ENCODE data around the gene AGXT. TPM values are rescaled to one million over a fixed set of nuclear protein-coding genes. Genes with fewer than 3 reads are reported as not detected.

The AGXT gene
- total RNA-seq, 1 donor from 2014 or later = not detected

GRCh38 chr2:240905176-240905781 lies 36.7 kb downstream of the AGXT start:
- intact Hi-C loops (cut with DNase I) = no loop called here
- DNase-seq = peak; percentile 34
- no peak for ATAC-seq (ENCODE audit: poor library complexity)

GRCh38 chr2:240906141-240906910 lies 37.7 kb downstream of the AGXT start, which contains the start of gene CROCC2:
CROCC2 (plus strand) TSS chr2:240906336; CDS start chr2:240906514, 178 bp downstream.
- peak; percentile 33 for DNase-seq
- no peak for ATAC-seq (ENCODE audit: poor library complexity)

GRCh38 chr2:240906911-240907590 lies 38.4 kb downstream of the AGXT start:
- no peak for ATAC-seq (ENCODE audit: poor library complexity)
- intact Hi-C loops (cut with DNase I) = no loop called here
- peak; percentile 31 for DNase-seq

More at GRCh38 chr2:240906141-240906910, 37.7 kb downstream of the AGXT start, which contains the start of gene CROCC2:
- intact Hi-C loops (cut with DNase I) = no loop called here

- intact Hi-C loops (cut with DNase I) = no loop called here
- ATAC-seq (ENCODE audit: poor library complexity) = no peak
- no peak for DNase-seq
Observed at GRCh38 chr2:240909216-240909974, 40.8 kb downstream of the AGXT start.

GRCh38 chr2:240911641-240912265 lies 43.1 kb downstream of the AGXT start:
- DNase-seq = no peak
- ATAC-seq (ENCODE audit: poor library complexity) = no peak
- intact Hi-C loops (cut with DNase I) = no loop called here

- ATAC-seq (ENCODE audit: poor library complexity) (no peak), DNase-seq (no peak)
- intact Hi-C loops (cut with DNase I) = no loop called here
Observed at GRCh38 chr2:240912878-240913809, 44.5 kb downstream of the AGXT start.

GRCh38 chr2:240913810-240914644 lies 45.4 kb downstream of the AGXT start:
- intact Hi-C loops (cut with DNase I) = no loop called here
- ATAC-seq (ENCODE audit: poor library complexity) (peak; percentile 72), DNase-seq (peak; percentile 90)

- no peak for ATAC-seq (ENCODE audit: poor library complexity)
- peak; percentile 17 for DNase-seq
- intact Hi-C loops (cut with DNase I) = no loop called here
Observed at GRCh38 chr2:240914645-240915525, 46.3 kb downstream of the AGXT start.

- DNase-seq (peak; percentile 37), ATAC-seq (ENCODE audit: poor library complexity) (no peak)
- intact Hi-C loops (cut with DNase I) = no loop called here
Observed at GRCh38 chr2:240915526-240916341, 47.1 kb downstream of the AGXT start.

GRCh38 chr2:240916571-240917008 lies 48.0 kb downstream of the AGXT start:
- DNase-seq (peak; percentile 84), ATAC-seq (ENCODE audit: poor library complexity) (peak; percentile 69)
- intact Hi-C loops (cut with DNase I) = no loop called here

GRCh38 chr2:240917009-240917683 lies 48.5 kb downstream of the AGXT start:
- intact Hi-C loops (cut with DNase I) = no loop called here
- DNase-seq (peak; percentile 43), ATAC-seq (ENCODE audit: poor library complexity) (no peak)

- no peak for ATAC-seq (ENCODE audit: poor library complexity)
- peak; percentile 41 for DNase-seq
- intact Hi-C loops (cut with DNase I) = no loop called here
Observed at GRCh38 chr2:240917684-240918257, 49.1 kb downstream of the AGXT start.

- intact Hi-C loops (cut with DNase I) = no loop called here
- DNase-seq (peak; percentile 35), ATAC-seq (ENCODE audit: poor library complexity) (no peak)
Observed at GRCh38 chr2:240918258-240919091, 49.9 kb downstream of the AGXT start.

All from Right ventricle myocardium superior (tissue), 1 donor.